ENCODE results near the gene GREB1L.

- TF ChIP-seq CTCF (IDR thresholded peaks at IDR 0.05): no peak
- TF ChIP-seq ZSCAN18 (CRISPR knock-in tag; IDR thresholded peaks at IDR 0.05): no peak
- TF ChIP-seq TCF7 (CRISPR knock-in tag; IDR thresholded peaks at IDR 0.05; ENCODE audit: low read depth): no peak
- no peak for TF ChIP-seq CREB1 (CRISPR knock-in tag; IDR thresholded peaks at IDR 0.05)
- TF ChIP-seq JUN (CRISPR knock-in tag; IDR thresholded peaks at IDR 0.05): no peak
- TF ChIP-seq USF1 (CRISPR knock-in tag; IDR thresholded peaks at IDR 0.05): no peak
- no peak for TF ChIP-seq USF2 (CRISPR knock-in tag; IDR thresholded peaks at IDR 0.05)
- no peak for TF ChIP-seq E2F1 (CRISPR knock-in tag; IDR thresholded peaks at IDR 0.05)
- TF ChIP-seq ESRRA (CRISPR knock-in tag; IDR thresholded peaks at IDR 0.05; ENCODE audit: borderline replicate concordance): no peak
- TF ChIP-seq SP1 (CRISPR knock-in tag; conservative IDR thresholded peaks at IDR 0.05): no peak
- no peak for TF ChIP-seq ATF1 (CRISPR knock-in tag; IDR thresholded peaks at IDR 0.05)
- no peak for TF ChIP-seq ZNF263 (CRISPR knock-in tag; IDR thresholded peaks at IDR 0.05; ENCODE audit: low read depth)
- TF ChIP-seq TP53 (CRISPR knock-in tag; IDR thresholded peaks at IDR 0.05): no peak
Measured at GRCh38 chr18:21313576-21313975, 71.5 kb downstream of the GREB1L start.

All from WTC11 (cell line).